WTC11 (cell line): Measurements from ENCODE around the gene MYL11. TPM values are rescaled to one million over a fixed set of nuclear protein-coding genes. Genes with fewer than 3 reads are reported as not detected.

Experiments
- ATAC-seq: fragments of 200-7000 bp; cut with Tn5 transposase; 2 replicates; pipeline ENCODE4 v1.10.0; 2021; ENCODE audit warnings: mild to moderate bottlenecking, moderate library complexity
- CTCF ChIA-PET: fragments of 300-600 bp; sonication (Branson Sonifier 250); formaldehyde crosslinking; loops from one replicate; lab custom pipeline; 2021; ENCODE audit warnings: antibody characterized with exemption; lab: Charles Lee
- POLR2A ChIA-PET: fragments of 350-600 bp; sonication (Branson Sonifier 250); formaldehyde crosslinking; loops from one replicate; lab custom pipeline; 2021; ENCODE audit warnings: antibody characterized with exemption; lab: Charles Lee
- DNase-seq: peaks from one replicate; pipeline ENCODE4 v3.0.0; 2021; ENCODE audit warnings: low spot score
- H3K27ac Mint-ChIP-seq: 2 replicates; pipeline ENCODE4 v1.8.0; 2021; ENCODE audit warnings: mixed read lengths
- H3K27me3 Mint-ChIP-seq: 2 replicates; pipeline ENCODE4 v1.8.0; 2021; ENCODE audit warnings: low read depth, mild to moderate bottlenecking, moderate library complexity, mixed read lengths
- H3K36me3 Mint-ChIP-seq: 2 replicates; pipeline ENCODE4 v1.8.0; 2021; ENCODE audit warnings: mixed read lengths
- H3K4me1 Mint-ChIP-seq: 2 replicates; pipeline ENCODE4 v1.8.0; 2022; ENCODE audit warnings: mixed read lengths
- H3K4me3 Mint-ChIP-seq: 2 replicates; pipeline ENCODE4 v1.8.0; 2021; ENCODE audit warnings: mild to moderate bottlenecking, moderate library complexity, mixed read lengths
- H3K9me3 Mint-ChIP-seq: 2 replicates; pipeline ENCODE4 v1.8.0; 2021; ENCODE audit warnings: mixed read lengths
- ATF3 ChIP-seq: sonication (generic); formaldehyde crosslinking; conservative IDR thresholded peaks from 2 replicates; pipeline ENCODE4 v1.8.1; 2022; ENCODE audit warnings: mild to moderate bottlenecking, missing genetic modification reagents
- CBFB ChIP-seq: sonication (generic); formaldehyde crosslinking; IDR thresholded peaks from 2 replicates; pipeline ENCODE4 v1.8.1; 2022; ENCODE audit warnings: mild to moderate bottlenecking, low read depth, missing genetic modification reagents
- CREM ChIP-seq: sonication (generic); formaldehyde crosslinking; IDR thresholded peaks from 2 replicates; pipeline ENCODE4 v1.8.1; 2022; ENCODE audit warnings: mild to moderate bottlenecking, missing genetic modification reagents, moderate library complexity
- FOXJ3 ChIP-seq: sonication (generic); formaldehyde crosslinking; IDR thresholded peaks from 2 replicates; pipeline ENCODE4 v1.9.0; 2021; ENCODE audit warnings: missing genetic modification reagents, mild to moderate bottlenecking, borderline replicate concordance
- GTF2I ChIP-seq: fragments of 250-450 bp; sonication (Bioruptor Pico); conservative IDR thresholded peaks from 2 replicates; pipeline ENCODE4 v1.4.0; 2021; ENCODE audit warnings: mild to moderate bottlenecking
- KAT7 ChIP-seq: sonication (generic); formaldehyde crosslinking; IDR thresholded peaks from 2 replicates; pipeline ENCODE4 v1.8.1; 2023; ENCODE audit warnings: missing genetic modification reagents, mild to moderate bottlenecking, borderline replicate concordance
- MYBL2 ChIP-seq: sonication (generic); formaldehyde crosslinking; IDR thresholded peaks from 2 replicates; pipeline ENCODE4 v1.8.1; 2023; ENCODE audit warnings: mild to moderate bottlenecking, moderate library complexity, missing genetic modification reagents
- PRDM15 ChIP-seq: sonication (generic); formaldehyde crosslinking; IDR thresholded peaks from 2 replicates; pipeline ENCODE4 v1.8.0; 2022; ENCODE audit warnings: missing genetic modification reagents
- RORB ChIP-seq: fragments of 250-450 bp; sonication (Bioruptor Pico); IDR thresholded peaks from 2 replicates; pipeline ENCODE4 v1.9.0; 2021; ENCODE audit warnings: mild to moderate bottlenecking
- SOX15 ChIP-seq: fragments of 250-450 bp; sonication (Bioruptor Pico); IDR thresholded peaks from 2 replicates; pipeline ENCODE4 v1.9.0; 2021; ENCODE audit warnings: mild to moderate bottlenecking
- SP1 ChIP-seq: sonication (generic); formaldehyde crosslinking; conservative IDR thresholded peaks from 2 replicates; pipeline ENCODE4 v1.8.1; 2022; ENCODE audit warnings: missing genetic modification reagents
- TP53 ChIP-seq: sonication (generic); formaldehyde crosslinking; IDR thresholded peaks from 2 replicates; pipeline ENCODE4 v1.8.1; 2023; ENCODE audit warnings: mild to moderate bottlenecking, missing genetic modification reagents
- ZBTB21 ChIP-seq: sonication (generic); formaldehyde crosslinking; IDR thresholded peaks from 2 replicates; pipeline ENCODE4 v1.8.1; 2023; ENCODE audit warnings: mild to moderate bottlenecking, missing genetic modification reagents, borderline replicate concordance
- ZNF263 ChIP-seq: sonication (generic); formaldehyde crosslinking; IDR thresholded peaks from 2 replicates; pipeline ENCODE4 v1.8.1; 2022; ENCODE audit warnings: low read depth, mild to moderate bottlenecking, moderate library complexity, missing genetic modification reagents
- ZNF396 ChIP-seq: fragments of 250-450 bp; sonication (Bioruptor Pico); IDR thresholded peaks from 2 replicates; pipeline ENCODE4 v1.8.0; 2021; ENCODE audit warnings: mild to moderate bottlenecking, moderate library complexity, borderline replicate concordance
- ZNF416 ChIP-seq: fragments of 250-450 bp; sonication (Bioruptor Pico); IDR thresholded peaks from 2 replicates; pipeline ENCODE4 v1.9.0; 2021; ENCODE audit warnings: mild to moderate bottlenecking, inconsistent platforms
- ZNF423 ChIP-seq: fragments of 250-450 bp; sonication (Bioruptor Pico); IDR thresholded peaks from 2 replicates; pipeline ENCODE4 v2.1.2; 2022; ENCODE audit warnings: mild to moderate bottlenecking, moderate library complexity
- ZSCAN18 ChIP-seq: fragments of 250-450 bp; sonication (Bioruptor Pico); IDR thresholded peaks from 2 replicates; pipeline ENCODE4 v2.1.2; 2022; ENCODE audit warnings: mild to moderate bottlenecking, moderate library complexity
- total RNA-seq: library from RNA; stranded (reverse); gene quantifications from 3 replicates; pipeline ENCODE4 v1.2.3, GENCODE V29; 2021
- TF ChIP-seq, protein P1 (sequence below): sonication (generic); formaldehyde crosslinking; IDR thresholded peaks from 2 replicates; pipeline ENCODE4 v1.8.0; 2023; ENCODE audit warnings: missing genetic modification reagents, mild to moderate bottlenecking, borderline replicate concordance

MYL11 gene
- total RNA-seq, 1 experiment from 2014 or later, result 1.3 TPM

DNA sequence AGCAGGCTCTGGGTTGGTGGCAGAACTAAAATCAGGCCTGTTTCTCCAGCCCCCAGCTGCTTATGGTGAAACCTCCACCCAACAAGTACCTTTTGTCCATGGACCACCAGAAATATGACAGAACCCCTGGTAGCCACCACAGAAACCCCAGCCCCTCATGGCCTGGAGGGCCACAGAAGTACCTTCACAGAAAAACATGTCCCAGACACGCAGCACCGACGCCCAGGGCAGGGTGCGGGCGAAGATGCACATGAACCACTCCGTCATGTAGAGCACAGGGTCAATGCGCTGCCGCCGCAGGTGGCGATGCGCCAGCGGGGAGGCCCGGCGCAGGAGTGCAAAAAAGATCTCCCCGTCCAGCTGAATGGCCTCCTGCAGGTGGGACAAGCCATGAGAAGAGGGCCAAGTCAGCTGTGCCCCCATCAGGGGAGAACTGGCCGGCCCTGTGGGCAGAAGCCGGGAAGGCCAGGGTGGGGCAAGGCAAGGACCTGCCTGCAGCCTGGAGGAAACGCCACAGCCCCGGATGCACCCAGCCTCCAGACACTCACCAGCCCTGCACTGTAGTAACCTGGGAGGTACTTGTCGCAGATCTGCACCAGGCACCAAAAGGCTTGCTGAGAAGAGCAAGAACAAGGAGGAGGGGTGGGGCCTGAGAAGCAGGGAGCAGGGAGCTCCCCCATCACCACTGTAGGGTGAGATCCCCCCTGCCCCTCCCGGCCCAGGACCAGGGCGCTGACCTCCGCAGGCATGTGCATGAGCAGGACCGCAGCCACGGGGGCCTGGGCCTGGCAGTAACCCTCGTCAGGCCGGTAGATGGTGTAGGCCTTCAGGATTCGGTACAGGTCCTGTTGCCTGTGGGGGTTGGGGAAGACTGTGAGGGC, 15.4 kb upstream of the MYL11 start (continued):
- TF ChIP-seq, protein P1, sequence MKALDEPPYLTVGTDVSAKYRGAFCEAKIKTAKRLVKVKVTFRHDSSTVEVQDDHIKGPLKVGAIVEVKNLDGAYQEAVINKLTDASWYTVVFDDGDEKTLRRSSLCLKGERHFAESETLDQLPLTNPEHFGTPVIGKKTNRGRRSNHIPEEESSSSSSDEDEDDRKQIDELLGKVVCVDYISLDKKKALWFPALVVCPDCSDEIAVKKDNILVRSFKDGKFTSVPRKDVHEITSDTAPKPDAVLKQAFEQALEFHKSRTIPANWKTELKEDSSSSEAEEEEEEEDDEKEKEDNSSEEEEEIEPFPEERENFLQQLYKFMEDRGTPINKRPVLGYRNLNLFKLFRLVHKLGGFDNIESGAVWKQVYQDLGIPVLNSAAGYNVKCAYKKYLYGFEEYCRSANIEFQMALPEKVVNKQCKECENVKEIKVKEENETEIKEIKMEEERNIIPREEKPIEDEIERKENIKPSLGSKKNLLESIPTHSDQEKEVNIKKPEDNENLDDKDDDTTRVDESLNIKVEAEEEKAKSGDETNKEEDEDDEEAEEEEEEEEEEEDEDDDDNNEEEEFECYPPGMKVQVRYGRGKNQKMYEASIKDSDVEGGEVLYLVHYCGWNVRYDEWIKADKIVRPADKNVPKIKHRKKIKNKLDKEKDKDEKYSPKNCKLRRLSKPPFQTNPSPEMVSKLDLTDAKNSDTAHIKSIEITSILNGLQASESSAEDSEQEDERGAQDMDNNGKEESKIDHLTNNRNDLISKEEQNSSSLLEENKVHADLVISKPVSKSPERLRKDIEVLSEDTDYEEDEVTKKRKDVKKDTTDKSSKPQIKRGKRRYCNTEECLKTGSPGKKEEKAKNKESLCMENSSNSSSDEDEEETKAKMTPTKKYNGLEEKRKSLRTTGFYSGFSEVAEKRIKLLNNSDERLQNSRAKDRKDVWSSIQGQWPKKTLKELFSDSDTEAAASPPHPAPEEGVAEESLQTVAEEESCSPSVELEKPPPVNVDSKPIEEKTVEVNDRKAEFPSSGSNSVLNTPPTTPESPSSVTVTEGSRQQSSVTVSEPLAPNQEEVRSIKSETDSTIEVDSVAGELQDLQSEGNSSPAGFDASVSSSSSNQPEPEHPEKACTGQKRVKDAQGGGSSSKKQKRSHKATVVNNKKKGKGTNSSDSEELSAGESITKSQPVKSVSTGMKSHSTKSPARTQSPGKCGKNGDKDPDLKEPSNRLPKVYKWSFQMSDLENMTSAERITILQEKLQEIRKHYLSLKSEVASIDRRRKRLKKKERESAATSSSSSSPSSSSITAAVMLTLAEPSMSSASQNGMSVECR (CRISPR knock-in tag), result no peak
- TF ChIP-seq KAT7 (CRISPR knock-in tag) (no peak), ZNF416 (no peak), ZNF263 (CRISPR knock-in tag) (no peak), TP53 (CRISPR knock-in tag) (no peak), CREM (CRISPR knock-in tag) (no peak)

DNA sequence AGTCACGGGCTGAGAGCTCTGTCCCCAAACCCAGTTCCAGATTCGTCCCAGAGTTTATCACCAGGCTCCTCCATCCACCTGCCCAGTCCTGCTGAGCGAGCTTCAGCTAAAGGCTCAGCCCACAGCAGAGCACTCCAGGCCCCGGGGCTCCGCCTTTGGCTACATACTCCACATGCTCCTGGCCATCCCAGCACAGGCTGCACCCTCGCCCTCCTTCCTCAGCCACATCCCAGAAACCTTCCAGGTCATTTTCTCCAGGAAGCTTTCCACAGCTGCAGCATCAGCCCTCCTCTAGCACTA, 14.8 kb upstream of the MYL11 start:
- Mint-ChIP-seq H3K4me3 (no peak overlapping the region), H3K4me1 (peaks cover 21% of the 10 kb centered on the region), H3K27me3 (no peaks in the 10 kb centered on the region; the same call in 1 of the 2 replicates), H3K36me3 (peaks cover 23% of the 10 kb centered on the region), H3K9me3 (no peaks in the 10 kb centered on the region), H3K27ac (peak overlapping the region; percentile 19; the same call in 1 of the 2 replicates)
- TF ChIP-seq PRDM15 (CRISPR knock-in tag) (peak; percentile 43; the same call in 1 of the 2 replicates), ZBTB21 (CRISPR knock-in tag) (no peak)
- no peak for DNase-seq
- ChIA-PET CTCF (interaction anchor here (0.7 to 3.1 kb wide), 4 partner anchors 10 to 70 kb away, joined by 3 to 17 read pairs (median 7); partner anchors contain the start of genes DCTPP1, TBC1D10B and ZNF771), POLR2A (no interaction called here)
- ATAC-seq, result peak; percentile 3; the same call in 1 of the 2 replicates

DNA sequence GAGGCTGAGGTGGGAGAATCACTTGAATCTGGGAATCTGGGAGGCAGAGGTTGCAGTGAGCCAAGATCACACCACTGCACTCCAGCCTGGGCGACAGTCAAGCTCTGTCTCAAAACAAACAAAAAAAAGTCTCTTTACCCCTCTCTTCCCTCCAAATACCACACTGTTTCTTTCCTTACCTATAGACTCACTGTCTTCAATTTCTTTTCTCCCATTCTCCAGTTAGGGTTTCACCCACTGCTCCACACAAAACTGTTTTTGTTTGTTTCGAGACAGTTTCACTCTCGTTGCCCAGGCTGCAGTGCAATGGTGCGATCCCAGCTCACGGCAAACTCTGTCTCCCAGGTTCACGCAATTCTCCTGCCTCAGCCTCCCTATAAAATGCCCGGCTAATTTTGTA, 13.4 kb upstream of the MYL11 start:
- ChIA-PET CTCF (interaction anchor here (2.0 to 3.1 kb wide), 2 partner anchors 9 to 249 kb away, joined by 5 to 17 read pairs; partner anchors contain the start of gene TBC1D10B), POLR2A (no interaction called here)
- H3K36me3 Mint-ChIP-seq, result peaks cover 30% of the 10 kb centered on the region
- H3K27me3 Mint-ChIP-seq, result no peaks in the 10 kb centered on the region; the same call in 1 of the 2 replicates
- H3K4me1 Mint-ChIP-seq, result peaks cover 17% of the 10 kb centered on the region
- H3K9me3 Mint-ChIP-seq, result no peaks in the 10 kb centered on the region
- TF ChIP-seq GTF2I (CRISPR knock-in tag) (no peak), ZNF416 (no peak), KAT7 (CRISPR knock-in tag) (no peak), ZSCAN18 (CRISPR knock-in tag) (no peak), ZNF423 (CRISPR knock-in tag) (no peak), FOXJ3 (CRISPR knock-in tag) (no peak), ZNF396 (CRISPR knock-in tag) (no peak), SOX15 (no peak), ATF3 (CRISPR knock-in tag) (no peak), MYBL2 (no peak), CBFB (CRISPR knock-in tag) (no peak), SP1 (no peak), RORB (CRISPR knock-in tag) (no peak)
- H3K27ac Mint-ChIP-seq, result peak overlapping the region; percentile 85
- DNase-seq, result no peak
- ATAC-seq, result no peak
- H3K4me3 Mint-ChIP-seq, result no peak overlapping the region
